ENCODE measurements around the gene RINL. TPM values are rescaled to one million over a fixed set of nuclear protein-coding genes. Genes with fewer than 3 reads are reported as not detected.
A peak's percentile ranks its signal among the peaks of the same experiment; 100 is the strongest.
"Not testable (repeated sequence)": the region's sequence is repeated elsewhere in the genome, so short reads cannot be mapped to it uniquely, and the experiment has no call there.

RINL gene
- total RNA-seq, 1 donor from 2014 or later: 73.4 TPM

DNA sequence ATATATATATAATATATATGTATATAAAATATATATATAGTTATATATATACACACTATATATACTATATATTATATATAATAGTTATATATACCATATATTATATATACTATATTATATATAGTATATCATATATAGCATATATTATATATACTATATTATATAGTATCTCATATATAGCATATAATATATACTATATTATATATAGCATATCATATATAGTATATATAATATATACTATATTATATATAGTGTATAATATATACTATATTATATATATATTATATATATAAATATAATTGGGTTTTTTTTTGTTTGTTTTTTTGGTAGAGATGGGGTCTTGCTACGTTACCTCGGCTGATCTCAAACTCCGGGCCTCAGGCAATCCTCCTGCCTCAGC is 16.7 kb downstream of the RINL start:
- H3K36me3 Mint-ChIP-seq (ENCODE audit: low read depth): peaks cover 12% of the 10 kb centered on the region
- no peak for DNase-seq (ENCODE audit: low spot score)
- no peak overlapping the region for H3K27ac Mint-ChIP-seq
- H3K4me3 Mint-ChIP-seq (ENCODE audit: low read depth): no peak overlapping the region
- peaks cover 31% of the 10 kb centered on the region for H3K4me1 Mint-ChIP-seq (ENCODE audit: low read depth)
- no peaks in the 10 kb centered on the region for H3K27me3 Mint-ChIP-seq (ENCODE audit: low read depth)
- intact Hi-C loops (cut with micrococcal nuclease): no loop called here
- H3K9me3 Mint-ChIP-seq: no peaks in the 10 kb centered on the region

DNA sequence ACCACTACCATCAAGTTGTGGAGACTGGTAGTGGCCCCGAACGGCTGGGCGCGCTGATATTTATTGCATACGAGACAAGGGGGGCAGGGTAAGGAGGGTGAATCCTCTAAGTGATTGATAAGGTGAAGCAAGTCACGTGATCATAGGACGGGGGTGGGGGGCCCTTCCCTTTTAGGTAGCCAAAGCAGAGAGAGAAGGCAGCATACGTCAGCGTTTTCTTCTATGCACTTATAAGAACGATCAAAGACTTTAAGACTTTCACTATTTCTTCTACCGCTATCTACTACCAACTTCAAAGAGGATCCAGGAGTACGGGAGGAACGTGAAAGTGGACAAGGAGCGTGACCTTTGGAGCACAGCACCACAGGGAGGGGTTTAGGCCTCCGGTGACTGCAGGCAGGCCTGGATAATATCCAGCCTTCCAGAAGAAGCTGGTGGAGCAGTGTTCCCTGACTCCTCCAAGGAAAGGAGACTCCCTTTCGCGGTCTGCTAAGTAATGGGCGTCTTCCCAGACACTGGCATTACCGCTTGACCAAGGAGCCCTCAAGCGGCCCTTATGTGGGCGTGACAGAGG is 18.4 kb downstream of the RINL start:
- H3K9me3 Mint-ChIP-seq; H3K27me3 Mint-ChIP-seq (ENCODE audit: low read depth); H3K36me3 Mint-ChIP-seq (ENCODE audit: low read depth); H3K27ac Mint-ChIP-seq; H3K4me3 Mint-ChIP-seq (ENCODE audit: low read depth); DNase-seq (ENCODE audit: low spot score): not testable (repeated sequence)
- intact Hi-C loops (cut with micrococcal nuclease): loop anchor here (10.0 kb wide), 1 partner anchor 545 kb away; the partner anchor contains the start of gene ZFP36
- peaks cover 23% of the 10 kb centered on the region for H3K4me1 Mint-ChIP-seq (ENCODE audit: low read depth)

DNA sequence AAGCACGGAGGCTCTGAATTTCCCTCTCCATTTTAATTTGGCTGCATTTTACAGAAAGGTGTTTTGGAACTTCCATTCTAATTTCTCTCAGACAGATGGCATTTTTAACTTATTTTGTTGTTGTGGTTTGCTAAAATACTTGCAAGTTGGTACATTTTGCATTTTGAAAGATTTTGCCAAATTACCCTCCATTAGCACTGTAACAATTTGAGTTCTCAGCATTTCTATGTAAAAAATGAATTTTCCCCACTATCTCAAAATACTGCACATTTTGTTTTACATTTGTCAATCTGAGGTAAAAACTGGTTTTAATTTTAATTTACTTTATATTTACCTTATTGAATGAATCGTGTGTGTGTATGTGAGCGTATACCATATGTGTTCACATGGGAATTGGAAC is 21.3 kb downstream of the RINL start:
- Mint-ChIP-seq H3K4me3 (ENCODE audit: low read depth) (no peak overlapping the region), H3K27ac (peak overlapping the region; percentile 44), H3K27me3 (ENCODE audit: low read depth) (no peaks in the 10 kb centered on the region), H3K9me3 (no peaks in the 10 kb centered on the region), H3K4me1 (ENCODE audit: low read depth) (peaks cover 17% of the 10 kb centered on the region), H3K36me3 (ENCODE audit: low read depth) (no peaks in the 10 kb centered on the region)
- no peak for DNase-seq (ENCODE audit: low spot score)
- intact Hi-C loops (cut with micrococcal nuclease): loop anchor here (10.0 kb wide), 1 partner anchor 548 kb away; the partner anchor contains the start of gene ZFP36

DNA sequence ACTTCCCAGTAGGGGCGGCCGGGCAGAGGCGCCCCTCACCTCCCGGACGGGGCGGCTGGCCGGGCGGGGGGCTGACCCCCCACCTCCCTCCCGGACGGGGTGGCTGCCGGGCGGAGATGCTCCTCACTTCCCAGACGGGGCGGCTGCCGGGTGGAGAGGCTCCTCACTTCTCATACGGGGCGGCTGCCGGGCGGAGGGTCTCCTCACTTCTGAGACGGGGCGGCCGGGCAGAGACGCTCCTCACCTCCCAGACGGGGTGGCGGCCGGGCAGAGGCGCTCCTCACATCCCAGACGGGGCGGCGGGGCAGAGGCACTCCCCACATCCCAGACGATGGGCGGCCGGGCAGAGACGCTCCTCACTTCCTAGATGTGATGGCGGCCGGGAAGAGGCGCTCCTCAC is 22.3 kb downstream of the RINL start:
- H3K27me3 Mint-ChIP-seq (ENCODE audit: low read depth); DNase-seq (ENCODE audit: low spot score); H3K36me3 Mint-ChIP-seq (ENCODE audit: low read depth); H3K27ac Mint-ChIP-seq; H3K4me3 Mint-ChIP-seq (ENCODE audit: low read depth); H3K9me3 Mint-ChIP-seq: not testable (repeated sequence)
- H3K4me1 Mint-ChIP-seq (ENCODE audit: low read depth): peaks cover 18% of the 10 kb centered on the region
- intact Hi-C loops (cut with micrococcal nuclease): loop anchor here (10.0 kb wide), 1 partner anchor 549 kb away; the partner anchor contains the start of gene ZFP36

DNA sequence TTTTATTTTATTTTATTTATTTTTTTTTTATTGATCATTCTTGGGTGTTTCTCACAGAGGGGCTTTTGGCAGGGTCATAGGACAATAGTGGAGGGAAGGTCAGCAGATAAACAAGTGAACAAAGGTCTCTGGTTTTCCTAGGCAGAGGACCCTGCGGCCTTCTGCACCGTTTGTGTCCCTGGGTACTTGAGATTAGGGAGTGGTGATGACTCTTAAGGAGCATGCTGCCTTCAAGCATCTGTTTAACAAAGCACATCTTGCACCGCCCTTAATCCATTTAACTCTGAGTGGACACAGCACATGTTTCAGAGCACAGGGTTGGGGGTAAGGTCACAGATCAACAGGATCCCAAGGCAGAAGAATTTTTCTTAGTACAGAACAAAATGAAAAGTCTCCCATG is 23.1 kb downstream of the RINL start:
- H3K27me3 Mint-ChIP-seq (ENCODE audit: low read depth); H3K4me3 Mint-ChIP-seq (ENCODE audit: low read depth); H3K9me3 Mint-ChIP-seq; H3K36me3 Mint-ChIP-seq (ENCODE audit: low read depth); DNase-seq (ENCODE audit: low spot score): not testable (repeated sequence)
- intact Hi-C loops (cut with micrococcal nuclease): loop anchor here (5.0 to 10.0 kb wide), 2 partner anchors 538 to 550 kb away; partner anchors contain the start of genes KCNK6, YIF1B and ZFP36
- Mint-ChIP-seq H3K27ac (peak overlapping the region; percentile 60), H3K4me1 (ENCODE audit: low read depth) (peaks cover 17% of the 10 kb centered on the region)

DNA sequence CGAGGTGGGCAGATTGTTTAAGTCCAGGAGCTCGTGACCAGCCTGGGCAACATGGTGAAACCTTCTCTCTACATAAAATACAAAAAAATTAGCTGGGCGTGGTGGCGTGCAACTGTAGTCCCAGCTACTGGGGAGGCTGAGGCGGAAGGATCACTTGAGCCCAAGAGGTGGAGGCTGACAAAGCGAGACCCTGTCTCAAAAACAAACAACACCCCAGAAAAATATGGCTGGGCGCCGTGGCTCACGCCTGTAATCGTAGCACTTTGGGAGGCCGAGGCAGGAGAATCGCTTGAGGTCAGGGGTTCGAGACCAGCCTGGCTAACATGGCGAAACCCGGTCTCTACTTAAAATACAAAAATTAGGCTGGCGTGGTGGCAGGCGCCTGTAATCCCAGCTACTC is 24.9 kb downstream of the RINL start:
- Mint-ChIP-seq H3K27me3 (ENCODE audit: low read depth) (no peaks in the 10 kb centered on the region), H3K27ac (peak overlapping the region; percentile 90), H3K4me1 (ENCODE audit: low read depth) (peaks cover 25% of the 10 kb centered on the region), H3K9me3 (no peaks in the 10 kb centered on the region), H3K4me3 (ENCODE audit: low read depth) (peak overlapping the region; percentile 87), H3K36me3 (ENCODE audit: low read depth) (peaks cover 10% of the 10 kb centered on the region)
- intact Hi-C loops (cut with micrococcal nuclease): loop anchor here (2.0 to 10.0 kb wide), 3 partner anchors 16 to 552 kb away; partner anchors contain the start of genes KCNK6, YIF1B and ZFP36
- no peak for DNase-seq (ENCODE audit: low spot score)

DNA sequence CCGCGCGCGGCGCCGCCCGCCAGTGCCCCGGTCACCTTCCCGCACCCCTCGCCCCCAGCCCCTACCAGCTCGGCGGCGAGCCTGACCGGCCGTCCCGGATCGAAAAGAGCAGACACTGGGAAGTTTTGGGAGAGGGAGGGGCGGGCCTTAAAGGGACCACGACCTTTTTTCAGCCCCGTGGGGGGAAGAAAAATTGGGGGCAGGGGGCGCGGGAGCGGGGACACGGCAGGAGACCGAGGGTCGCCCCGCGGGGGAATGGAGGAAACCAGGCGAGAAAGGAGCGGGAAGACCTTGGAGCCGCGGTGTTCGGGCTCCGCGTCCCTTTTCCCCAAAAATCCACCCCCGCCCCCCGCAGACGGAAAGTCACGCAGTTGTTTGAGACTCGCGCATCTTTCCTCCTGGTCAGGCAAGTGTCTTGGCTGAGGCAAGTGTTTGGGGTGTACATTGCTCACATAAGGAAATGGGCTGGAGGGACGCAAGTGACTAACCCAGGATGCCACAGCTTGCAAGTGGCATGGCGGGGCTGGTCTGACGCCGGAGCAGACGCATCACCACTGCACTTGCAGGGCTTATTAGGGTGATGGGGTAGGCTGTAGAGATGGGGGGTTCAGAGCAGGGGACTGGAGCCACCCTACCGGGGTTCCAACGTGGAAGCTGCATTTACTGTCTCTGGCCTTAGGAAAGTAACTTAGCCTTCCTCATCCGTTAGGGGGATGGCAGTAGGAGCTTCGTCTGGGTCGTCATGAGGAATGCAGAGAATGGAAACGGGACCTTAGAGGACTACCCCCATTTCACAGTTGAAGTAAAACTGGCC is 25.6 kb downstream of the RINL start:
- H3K4me1 Mint-ChIP-seq (ENCODE audit: low read depth): peaks cover 26% of the 10 kb centered on the region
- peak overlapping the region; percentile 87 for H3K4me3 Mint-ChIP-seq (ENCODE audit: low read depth)
- no peaks in the 10 kb centered on the region for H3K27me3 Mint-ChIP-seq (ENCODE audit: low read depth)
- H3K9me3 Mint-ChIP-seq: no peaks in the 10 kb centered on the region
- peak overlapping the region; percentile 90 for H3K27ac Mint-ChIP-seq
- peak; percentile 45 for DNase-seq (ENCODE audit: low spot score)
- peaks cover 17% of the 10 kb centered on the region for H3K36me3 Mint-ChIP-seq (ENCODE audit: low read depth)
- intact Hi-C loops (cut with micrococcal nuclease): loop anchor here (2.0 to 10.0 kb wide), 3 partner anchors 16 to 552 kb away; partner anchors contain the start of genes KCNK6, YIF1B and ZFP36

DNA sequence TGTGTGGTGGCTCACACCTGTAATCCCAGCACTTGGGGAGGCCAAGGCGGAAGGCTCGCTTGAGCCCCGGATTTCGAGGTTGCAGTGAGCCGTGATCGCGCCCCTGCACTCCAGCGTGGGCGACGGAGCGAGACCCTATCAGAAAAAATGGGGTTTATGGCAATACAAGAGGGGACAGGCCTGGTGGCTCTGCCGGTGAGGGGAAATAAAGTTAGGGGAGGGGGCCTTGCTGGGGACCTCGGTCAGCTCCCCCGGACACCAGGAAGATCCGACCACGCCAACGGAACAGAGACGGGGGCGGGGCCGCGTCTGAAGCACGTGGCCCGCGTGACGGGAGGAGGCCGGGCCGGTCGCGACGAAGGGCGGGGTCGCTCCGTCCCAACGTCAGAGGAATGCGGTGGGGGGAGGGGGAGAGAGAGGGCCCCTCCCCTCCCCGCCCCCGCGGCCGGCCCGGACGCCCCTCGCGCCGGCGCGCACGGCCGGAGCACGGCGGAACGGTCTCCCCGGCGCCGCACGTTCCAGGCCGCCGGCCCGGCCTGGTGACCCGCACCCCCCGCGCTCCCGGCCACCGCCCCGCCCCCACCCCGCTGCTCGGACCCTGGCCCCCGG is 26.3 kb downstream of the RINL start:
- intact Hi-C loops (cut with micrococcal nuclease): loop anchor here (2.0 to 10.0 kb wide), 4 partner anchors 17 to 553 kb away; partner anchors contain the start of genes ACTN4, KCNK6, YIF1B and ZFP36
- H3K9me3 Mint-ChIP-seq: no peaks in the 10 kb centered on the region
- peak; percentile 88 for DNase-seq (ENCODE audit: low spot score)
- peak overlapping the region; percentile 87 for H3K4me3 Mint-ChIP-seq (ENCODE audit: low read depth)
- peaks cover 29% of the 10 kb centered on the region for H3K4me1 Mint-ChIP-seq (ENCODE audit: low read depth)
- H3K27ac Mint-ChIP-seq: peak overlapping the region; percentile 99
- peaks cover 24% of the 10 kb centered on the region for H3K36me3 Mint-ChIP-seq (ENCODE audit: low read depth)
- no peaks in the 10 kb centered on the region for H3K27me3 Mint-ChIP-seq (ENCODE audit: low read depth)

DNA sequence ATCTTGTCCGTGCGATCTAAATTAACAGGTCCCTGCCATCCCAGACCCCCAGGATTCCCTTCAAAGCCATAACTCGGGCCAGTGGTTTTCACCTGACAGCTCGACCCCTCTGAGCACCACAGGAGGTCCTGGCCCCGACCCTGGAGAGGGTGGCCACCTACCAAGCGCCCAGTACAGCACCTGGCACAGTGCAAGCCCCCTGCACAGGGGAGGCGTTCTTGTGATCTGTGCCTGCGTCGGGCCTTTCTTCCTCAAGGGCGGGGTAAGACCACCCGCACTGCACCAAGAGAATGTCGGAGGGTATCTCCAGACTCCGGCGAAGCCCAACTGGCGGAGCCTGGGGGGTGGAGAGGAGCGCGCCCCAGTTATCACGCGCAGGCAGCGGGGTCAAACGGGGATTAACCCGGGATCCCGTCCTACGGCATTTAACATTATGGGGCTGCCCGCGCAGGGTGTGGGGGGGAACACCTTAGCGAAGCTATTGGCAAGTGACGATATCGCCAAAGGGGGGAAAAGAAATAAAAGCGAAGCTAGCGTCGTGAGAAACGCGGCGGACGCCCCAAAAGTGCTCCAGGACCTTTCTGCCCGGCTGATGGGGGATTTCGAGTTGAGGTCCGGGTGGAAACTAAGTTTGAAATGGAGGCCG is 27.0 kb downstream of the RINL start:
- Mint-ChIP-seq H3K27me3 (ENCODE audit: low read depth) (no peaks in the 10 kb centered on the region), H3K27ac (peak overlapping the region; percentile 99), H3K9me3 (no peaks in the 10 kb centered on the region), H3K36me3 (ENCODE audit: low read depth) (peaks cover 31% of the 10 kb centered on the region), H3K4me3 (ENCODE audit: low read depth) (peak overlapping the region; percentile 87), H3K4me1 (ENCODE audit: low read depth) (peaks cover 24% of the 10 kb centered on the region)
- intact Hi-C loops (cut with micrococcal nuclease): loop anchor here (1.0 to 10.0 kb wide), 6 partner anchors 20 to 554 kb away; partner anchors contain the start of genes ACTN4, ECH1, KCNK6 and MRPS12
- DNase-seq (ENCODE audit: low spot score): no peak

DNA sequence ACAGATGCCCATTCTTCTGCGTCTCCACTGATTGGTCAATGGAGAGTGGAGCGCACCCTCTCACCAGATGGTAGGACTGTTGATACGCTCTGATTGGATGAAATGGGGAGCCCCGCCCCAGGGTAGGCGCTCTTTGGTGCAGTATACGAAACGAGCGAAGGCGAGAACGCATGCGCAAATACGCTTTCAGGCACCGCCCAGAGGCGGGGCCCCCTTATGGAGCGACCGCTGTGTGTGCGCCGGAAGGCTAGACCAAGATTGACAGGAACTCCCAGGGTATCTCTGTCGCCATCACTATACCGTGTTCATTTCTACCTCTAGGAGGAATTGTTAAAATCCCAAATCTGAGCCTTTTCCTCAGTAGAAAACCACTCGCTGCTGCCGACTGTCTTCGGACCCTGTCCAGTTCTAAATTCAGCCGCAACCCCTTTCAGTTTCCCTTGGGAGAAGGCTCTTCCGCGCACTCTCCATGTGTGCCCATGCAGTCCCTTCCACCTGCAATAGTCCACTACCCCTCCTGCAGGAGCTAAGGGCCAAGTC is 27.6 kb downstream of the RINL start:
- Mint-ChIP-seq H3K4me1 (ENCODE audit: low read depth) (peaks cover 30% of the 10 kb centered on the region), H3K27ac (peak overlapping the region; percentile 99), H3K4me3 (ENCODE audit: low read depth) (peak overlapping the region; percentile 87), H3K36me3 (ENCODE audit: low read depth) (peaks cover 37% of the 10 kb centered on the region), H3K9me3 (no peaks in the 10 kb centered on the region), H3K27me3 (ENCODE audit: low read depth) (no peaks in the 10 kb centered on the region)
- DNase-seq (ENCODE audit: low spot score): peak; percentile 99
- intact Hi-C loops (cut with micrococcal nuclease): loop anchor here (1.0 to 10.0 kb wide), 6 partner anchors 19 to 554 kb away; partner anchors contain the start of genes ACTN4, ECH1, KCNK6 and MRPS12

DNA sequence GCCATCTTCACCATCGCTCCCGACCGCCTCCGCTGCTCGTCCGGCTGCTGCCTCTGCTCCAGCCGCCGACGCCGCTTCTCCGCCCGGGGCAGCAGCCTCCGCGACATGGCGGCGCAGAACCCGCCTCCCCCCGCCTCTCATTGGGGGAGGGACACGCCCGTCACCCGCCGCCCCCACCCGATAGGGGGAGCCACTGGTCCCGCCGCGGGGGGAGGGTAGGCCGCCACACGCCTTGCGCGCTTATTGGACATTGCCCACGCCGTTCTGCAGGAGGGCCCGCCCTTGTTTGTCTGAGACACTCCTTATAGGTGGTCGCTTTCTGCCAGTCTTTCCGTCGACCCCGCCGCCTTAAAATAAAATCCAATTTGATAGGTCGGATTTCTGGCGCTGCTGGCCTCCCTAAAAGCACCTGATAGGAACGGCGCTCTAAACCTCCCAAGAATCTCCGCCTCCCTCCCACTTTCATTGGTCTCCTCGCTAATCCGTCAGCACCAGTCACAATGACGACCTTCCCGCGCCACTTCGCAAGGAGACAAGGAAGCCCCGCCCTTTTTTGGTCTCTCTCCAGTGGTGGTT is 28.1 kb downstream of the RINL start, which contains the start of gene HNRNPL:
HNRNPL (minus strand) TSS at position 127 of the 576 bp plus-strand sequence; CDS start at position 107, 20 bp downstream.
- peaks cover 33% of the 10 kb centered on the region for H3K4me1 Mint-ChIP-seq (ENCODE audit: low read depth)
- H3K27me3 Mint-ChIP-seq (ENCODE audit: low read depth): no peaks in the 10 kb centered on the region

More for the DNA sequence above, 28.1 kb downstream of the RINL start, which contains the start of gene HNRNPL:
- peak within 1 kb of the TSS; percentile 90 for H3K4me3 Mint-ChIP-seq (ENCODE audit: low read depth)
- intact Hi-C loops (cut with micrococcal nuclease): loop anchor here (1.0 to 10.0 kb wide), 7 partner anchors 19 to 555 kb away; partner anchors contain the start of genes ACTN4, ECH1, KCNK6 and MRPS12
- H3K27ac Mint-ChIP-seq: peak within 1 kb of the TSS; percentile 99
- peaks cover 42% of the 10 kb centered on the region for H3K36me3 Mint-ChIP-seq (ENCODE audit: low read depth)
- H3K9me3 Mint-ChIP-seq: no peaks in the 10 kb centered on the region
- peak; percentile 99 for DNase-seq (ENCODE audit: low spot score)
